ENCODE measurements around the gene WDR70. TPM values are rescaled to one million over a fixed set of nuclear protein-coding genes. Genes with fewer than 3 reads are reported as not detected.

Gene WDR70
- total RNA-seq, 2 experiments from 2014 or later = 24.5 to 34.6 TPM

GRCh38 chr5:37571985-37572384 lies 192.9 kb downstream of the WDR70 start:
- no peak overlapping the region for H3K27ac ChIP-seq (ENCODE audit: low read depth in 1 of 2, low read length in 2 of 2)
- no peak overlapping the region for H3K4me3 ChIP-seq (ENCODE audit: low read length)
- Mint-ChIP-seq H3K27ac (no peak overlapping the region), H3K36me3 (ENCODE audit: low read depth) (peaks cover 56% of the 10 kb centered on the region), H3K4me1 (ENCODE audit: low read depth) (peaks cover 38% of the 10 kb centered on the region), H3K27me3 (no peaks in the 10 kb centered on the region), H3K4me3 (no peak overlapping the region), H3K9me3 (no peaks in the 10 kb centered on the region)
- ChIA-PET POLR2A (no interaction called here), CTCF (no interaction called here)
- intact Hi-C loops (cut with DNase I, micrococcal nuclease) = no loop called here
- H3K4me1 ChIP-seq (ENCODE audit: insufficient read depth, low read length) = no peaks in the 10 kb centered on the region
- H3K27me3 ChIP-seq (ENCODE audit: control insufficient read depth in 1 of 2, insufficient read depth in 2 of 2, low read length in 2 of 2) = no peaks in the 10 kb centered on the region
- TF ChIP-seq CTCF (IDR thresholded peaks at IDR 0.05) = no peak
- ATAC-seq (ENCODE audit: poor library complexity) (no peak), DNase-seq (no peak)
- H3K9me3 ChIP-seq (ENCODE audit: control insufficient read depth in 1 of 2, insufficient read depth in 1 of 2, low read length in 2 of 2) = no peaks in the 10 kb centered on the region
- H3K36me3 ChIP-seq (ENCODE audit: insufficient read depth, low read length) = no peaks in the 10 kb centered on the region

- intact Hi-C loops (cut with DNase I, micrococcal nuclease) = no loop called here
- Histone ChIP-seq H3K27me3 (ENCODE audit: control insufficient read depth in 1 of 2, insufficient read depth in 2 of 2, low read length in 2 of 2) (no peaks in the 10 kb centered on the region), H3K9me3 (ENCODE audit: control insufficient read depth in 1 of 2, insufficient read depth in 1 of 2, low read length in 2 of 2) (no peaks in the 10 kb centered on the region), H3K4me1 (ENCODE audit: insufficient read depth, low read length) (no peaks in the 10 kb centered on the region), H3K4me3 (ENCODE audit: low read length) (no peak overlapping the region), H3K27ac (ENCODE audit: low read depth in 1 of 2, low read length in 2 of 2) (no peak overlapping the region), H3K36me3 (ENCODE audit: insufficient read depth, low read length) (no peaks in the 10 kb centered on the region)
- ChIA-PET CTCF (no interaction called here), POLR2A (no interaction called here)
- no peaks in the 10 kb centered on the region for H3K9me3 Mint-ChIP-seq
- no peak for DNase-seq
- no peak for ATAC-seq (ENCODE audit: poor library complexity)
- no peak overlapping the region for H3K4me3 Mint-ChIP-seq
- no peak for TF ChIP-seq CTCF (IDR thresholded peaks at IDR 0.05)
- H3K27ac Mint-ChIP-seq = no peak overlapping the region
- peaks cover 38% of the 10 kb centered on the region for H3K4me1 Mint-ChIP-seq (ENCODE audit: low read depth)
- peaks cover 34% of the 10 kb centered on the region for H3K36me3 Mint-ChIP-seq (ENCODE audit: low read depth)
- no peaks in the 10 kb centered on the region for H3K27me3 Mint-ChIP-seq
These were observed 196.7 kb downstream of the WDR70 start for GRCh38 chr5:37575541-37576489.

GRCh38 chr5:37576552-37576951 lies 197.4 kb downstream of the WDR70 start:
- Mint-ChIP-seq H3K4me1 (ENCODE audit: low read depth) (peaks cover 38% of the 10 kb centered on the region), H3K27me3 (no peaks in the 10 kb centered on the region), H3K9me3 (no peaks in the 10 kb centered on the region), H3K4me3 (no peak overlapping the region), H3K27ac (no peak overlapping the region), H3K36me3 (ENCODE audit: low read depth) (peaks cover 31% of the 10 kb centered on the region)
- CTCF ChIA-PET = no interaction called here
- ATAC-seq (ENCODE audit: poor library complexity) = no peak
- DNase-seq = no peak
- Histone ChIP-seq H3K27me3 (ENCODE audit: control insufficient read depth in 1 of 2, insufficient read depth in 2 of 2, low read length in 2 of 2) (no peaks in the 10 kb centered on the region), H3K4me1 (ENCODE audit: insufficient read depth, low read length) (no peaks in the 10 kb centered on the region), H3K9me3 (ENCODE audit: control insufficient read depth in 1 of 2, insufficient read depth in 1 of 2, low read length in 2 of 2) (no peaks in the 10 kb centered on the region), H3K36me3 (ENCODE audit: insufficient read depth, low read length) (no peaks in the 10 kb centered on the region), H3K4me3 (ENCODE audit: low read length) (no peak overlapping the region), H3K27ac (ENCODE audit: low read depth in 1 of 2, low read length in 2 of 2) (no peak overlapping the region)
- TF ChIP-seq CTCF (IDR thresholded peaks at IDR 0.05) = no peak
- POLR2A ChIA-PET = no interaction called here
- intact Hi-C loops (cut with DNase I, micrococcal nuclease) = no loop called here
